Activated T-helper 1 cell treated with Interleukin-2 at 50 U/mL for 16 hours (primary cell): ENCODE data around the gene DEAF1.
"Not testable (repeated sequence)": the region's sequence is repeated elsewhere in the genome, so short reads cannot be mapped to it uniquely, and the experiment has no call there.

Experiments
- DNase-seq: peaks from one replicate; pipeline ENCODE4 v3.0.0-alpha.2; 2020; ENCODE audit warnings: low read depth

DEAF1 gene, protein sequence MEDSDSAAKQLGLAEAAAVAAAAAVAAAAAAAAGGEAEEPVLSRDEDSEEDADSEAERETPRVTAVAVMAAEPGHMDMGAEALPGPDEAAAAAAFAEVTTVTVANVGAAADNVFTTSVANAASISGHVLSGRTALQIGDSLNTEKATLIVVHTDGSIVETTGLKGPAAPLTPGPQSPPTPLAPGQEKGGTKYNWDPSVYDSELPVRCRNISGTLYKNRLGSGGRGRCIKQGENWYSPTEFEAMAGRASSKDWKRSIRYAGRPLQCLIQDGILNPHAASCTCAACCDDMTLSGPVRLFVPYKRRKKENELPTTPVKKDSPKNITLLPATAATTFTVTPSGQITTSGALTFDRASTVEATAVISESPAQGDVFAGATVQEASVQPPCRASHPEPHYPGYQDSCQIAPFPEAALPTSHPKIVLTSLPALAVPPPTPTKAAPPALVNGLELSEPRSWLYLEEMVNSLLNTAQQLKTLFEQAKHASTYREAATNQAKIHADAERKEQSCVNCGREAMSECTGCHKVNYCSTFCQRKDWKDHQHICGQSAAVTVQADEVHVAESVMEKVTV

DNA sequence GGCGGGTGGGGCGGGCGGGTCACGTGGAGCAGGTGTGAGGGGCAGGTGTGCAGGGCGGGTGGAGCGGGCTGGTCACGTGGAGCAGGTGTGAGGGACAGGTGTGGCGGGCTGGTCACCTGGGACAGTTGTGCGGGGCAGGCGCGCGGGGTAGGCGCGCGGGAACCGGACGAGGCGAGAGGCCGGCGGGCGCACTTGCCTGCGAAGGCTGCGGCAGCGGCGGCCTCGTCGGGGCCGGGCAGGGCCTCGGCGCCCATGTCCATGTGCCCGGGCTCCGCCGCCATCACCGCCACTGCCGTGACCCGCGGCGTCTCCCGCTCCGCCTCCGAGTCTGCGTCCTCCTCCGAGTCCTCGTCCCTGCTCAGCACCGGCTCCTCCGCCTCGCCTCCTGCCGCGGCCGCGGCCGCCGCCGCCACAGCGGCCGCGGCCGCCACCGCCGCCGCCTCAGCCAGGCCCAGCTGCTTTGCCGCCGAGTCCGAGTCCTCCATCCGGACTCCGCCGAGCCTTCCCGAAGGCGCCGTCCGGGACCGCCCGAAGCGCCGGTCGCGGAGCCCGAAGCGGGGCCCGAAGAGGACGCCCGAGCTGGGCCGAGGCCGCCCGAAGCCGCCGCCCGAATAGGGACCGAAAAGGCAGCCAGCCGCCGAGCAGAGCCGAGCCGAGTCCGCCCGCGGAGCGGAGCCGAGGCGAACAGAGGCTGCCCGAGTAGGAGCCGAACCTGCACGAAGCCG, at the start of gene DEAF1:
Gene DEAF1, minus strand, starts transcription at position 660 of the 725 bp plus-strand sequence. Its CDS starts 175 bp downstream, at position 485.
- DNase-seq = peak; percentile 99

DNA sequence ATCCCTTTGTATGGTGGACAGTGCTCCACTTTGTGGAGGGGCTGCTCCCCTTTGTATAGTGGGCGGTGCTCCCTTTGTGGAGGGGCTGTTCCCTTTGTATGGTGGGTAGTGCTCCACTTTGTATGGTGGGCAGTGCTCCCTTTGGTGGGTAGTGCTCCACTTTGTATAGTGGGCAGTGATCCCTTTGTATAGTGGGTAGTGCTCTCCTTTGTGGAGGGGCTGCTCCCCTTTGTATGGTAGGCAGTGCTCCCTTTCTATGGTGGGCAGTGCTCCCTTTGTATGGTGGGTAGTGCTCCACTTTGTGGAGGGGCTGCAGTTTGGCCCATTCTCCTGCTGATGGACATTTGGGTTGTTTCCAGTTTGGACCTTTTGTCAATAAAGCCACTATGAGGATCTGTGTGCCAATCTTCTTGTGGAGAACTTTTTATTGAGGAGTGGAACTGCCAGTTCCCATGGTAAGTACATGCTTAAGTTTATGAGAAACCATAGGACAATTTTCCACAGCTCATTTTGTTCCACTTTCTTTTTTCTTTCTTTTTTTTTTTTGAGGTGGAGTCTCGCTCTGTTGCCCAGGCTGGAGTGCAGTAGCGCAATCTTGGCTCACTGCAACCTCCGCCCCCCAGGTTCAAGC, 47.7 kb upstream of the DEAF1 start:
- DNase-seq = no peak

DNA sequence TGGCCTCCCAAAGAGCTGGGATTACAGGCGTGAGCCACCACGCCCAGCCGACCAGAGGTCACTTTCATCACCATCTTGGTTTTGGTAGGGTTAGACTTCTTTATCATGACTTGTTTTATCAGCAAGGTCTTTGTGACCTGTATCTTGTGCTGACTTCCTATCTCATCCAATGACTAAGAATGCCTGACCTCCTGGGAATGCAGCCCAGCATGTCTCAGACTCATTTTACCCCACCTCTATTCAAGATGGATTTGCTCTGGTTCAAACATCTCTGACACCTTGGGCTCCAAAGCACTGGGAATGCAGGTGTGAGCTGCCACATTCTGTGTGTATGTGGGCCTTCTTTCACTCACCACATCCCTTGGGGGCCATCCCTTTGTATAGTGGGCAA, 47.1 kb upstream of the DEAF1 start:
- no peak for DNase-seq

DNA sequence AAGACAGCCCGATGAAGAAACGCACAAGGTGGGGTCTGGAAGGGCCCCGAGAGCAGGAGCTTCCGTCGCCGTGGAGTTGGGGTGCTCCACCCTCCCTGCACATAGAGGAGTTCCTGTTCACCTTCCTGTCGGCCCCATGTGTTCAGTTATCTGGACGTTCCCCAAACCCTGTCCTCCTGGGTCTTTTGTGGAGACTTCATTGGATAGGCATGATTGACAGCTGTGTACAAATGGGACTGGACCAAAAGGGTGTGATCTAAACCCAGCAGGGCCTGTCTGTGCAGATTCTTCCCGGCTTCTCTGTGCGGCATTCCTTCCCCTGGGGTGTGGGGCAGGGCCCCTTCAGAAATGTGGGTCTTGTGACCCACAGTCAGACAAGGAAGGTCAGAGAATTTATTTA, 42.9 kb upstream of the DEAF1 start:
- not testable (repeated sequence) for DNase-seq

DNA sequence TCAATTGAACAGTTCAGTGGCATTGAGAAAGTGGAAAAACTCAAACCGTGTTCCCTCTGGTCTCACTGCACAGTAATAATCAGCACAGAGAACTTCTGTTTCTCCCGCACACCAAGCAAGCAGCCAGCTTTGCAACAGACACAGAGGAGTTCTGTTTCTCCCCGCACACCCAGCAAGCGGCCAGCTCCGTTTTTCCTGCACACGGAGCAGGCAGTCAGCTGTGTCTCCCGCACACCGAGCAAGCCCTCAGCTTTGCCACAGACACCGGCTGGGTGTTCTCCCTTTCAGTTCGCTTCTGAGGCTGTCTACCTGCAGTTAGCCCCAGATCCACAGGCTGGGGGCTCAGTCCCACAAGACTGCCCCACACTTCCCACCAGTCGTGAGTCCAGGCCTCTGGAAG, 42.3 kb upstream of the DEAF1 start:
- no peak for DNase-seq

DNA sequence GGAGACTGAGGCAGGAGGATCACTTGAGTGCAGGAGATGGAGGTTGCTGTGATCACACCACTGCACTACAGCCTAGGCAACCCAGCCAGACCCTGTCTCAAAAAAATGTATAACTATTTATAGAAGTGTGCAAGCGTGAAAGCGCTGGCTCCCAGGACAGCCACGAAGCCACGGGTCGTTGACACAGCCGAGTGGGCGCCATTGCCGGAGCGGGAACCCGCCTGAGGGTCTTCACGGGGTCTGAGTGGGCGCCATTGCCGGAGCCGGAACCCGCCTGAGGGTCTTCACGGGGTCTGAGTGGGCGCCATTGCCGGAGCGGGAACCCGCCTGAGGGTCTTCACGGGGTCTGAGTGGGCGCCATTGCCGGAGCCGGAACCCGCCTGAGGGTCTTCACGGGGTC, 39.5 kb upstream of the DEAF1 start:
- not testable (repeated sequence) for DNase-seq

DNA sequence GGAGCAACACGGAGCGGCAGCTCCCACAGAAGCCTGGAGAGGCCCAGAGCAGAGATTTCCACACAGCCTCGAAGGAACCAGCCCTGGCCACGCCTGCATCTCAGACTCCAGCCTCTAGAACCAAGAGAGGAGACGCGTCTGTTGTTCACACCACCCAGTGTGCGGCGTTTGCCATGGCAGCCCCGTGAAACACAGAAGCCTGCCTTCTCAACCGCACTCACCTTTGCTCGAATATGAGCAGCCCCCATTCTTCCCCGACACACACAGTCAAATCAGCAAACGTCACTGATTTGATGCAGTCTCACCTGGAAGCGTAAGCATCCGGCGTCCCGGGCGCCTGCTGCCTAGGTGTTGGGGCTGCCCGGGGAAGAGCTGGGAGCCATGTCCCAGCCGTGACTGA, 38.0 kb upstream of the DEAF1 start:
- no peak for DNase-seq

DNA sequence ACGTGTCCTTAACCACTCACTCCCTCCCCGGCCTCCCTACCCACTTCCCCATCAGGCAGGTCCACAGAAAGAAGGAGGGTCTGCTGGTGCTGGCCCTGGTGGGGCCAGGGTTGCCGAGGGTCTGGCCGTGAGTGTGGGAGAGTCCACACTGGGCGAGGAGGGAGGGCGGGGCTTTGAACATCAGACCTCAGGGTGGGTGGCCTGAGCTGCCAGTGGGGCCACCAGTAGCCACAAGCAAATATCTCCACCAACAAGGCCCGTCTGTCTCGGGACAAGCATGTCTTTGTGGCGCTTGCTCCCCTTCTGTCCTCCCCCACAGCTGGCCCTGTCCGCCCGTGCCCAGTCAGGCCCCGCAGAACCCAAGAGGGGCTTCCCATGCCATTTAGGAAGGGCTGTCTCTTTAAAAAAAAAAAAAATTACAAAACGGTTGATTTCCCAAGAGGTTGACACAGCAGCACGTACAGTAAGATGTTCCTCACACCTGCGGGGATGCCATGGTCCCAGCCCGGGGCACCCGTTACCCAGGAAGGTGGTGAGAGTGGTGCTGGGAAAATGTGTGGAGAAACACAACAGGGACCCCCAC, 34.6 kb upstream of the DEAF1 start:
- DNase-seq = no peak

DNA sequence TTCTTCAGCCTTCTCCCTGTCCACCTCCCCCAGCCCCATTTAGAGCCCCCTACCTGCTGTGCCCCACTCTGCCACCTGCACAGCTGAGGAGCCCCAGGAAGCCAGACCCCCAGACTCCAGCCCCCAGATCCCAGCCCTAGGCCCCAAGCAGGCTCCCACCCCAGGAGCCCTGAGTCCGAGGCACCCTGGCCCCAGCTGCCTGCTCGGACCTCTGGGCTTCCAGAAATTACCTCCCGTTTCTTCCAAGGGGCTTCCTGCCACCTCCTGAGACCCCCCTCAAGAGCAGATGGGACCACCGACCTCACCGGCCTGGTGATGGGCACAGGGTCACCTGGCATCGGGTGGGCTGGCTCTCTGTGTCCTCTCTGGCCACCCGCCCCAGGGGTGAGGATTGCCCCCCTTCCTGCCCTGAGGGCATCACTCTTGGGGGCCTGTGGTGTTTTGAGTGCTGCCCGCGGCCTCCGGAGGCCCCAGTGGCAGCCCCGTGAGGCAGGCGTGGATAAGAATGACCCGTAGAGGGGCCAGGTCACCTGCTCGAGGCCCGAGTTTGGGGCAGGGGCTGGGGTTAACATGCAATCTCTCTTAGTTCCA, 34.0 kb upstream of the DEAF1 start:
- no peak for DNase-seq

DNA sequence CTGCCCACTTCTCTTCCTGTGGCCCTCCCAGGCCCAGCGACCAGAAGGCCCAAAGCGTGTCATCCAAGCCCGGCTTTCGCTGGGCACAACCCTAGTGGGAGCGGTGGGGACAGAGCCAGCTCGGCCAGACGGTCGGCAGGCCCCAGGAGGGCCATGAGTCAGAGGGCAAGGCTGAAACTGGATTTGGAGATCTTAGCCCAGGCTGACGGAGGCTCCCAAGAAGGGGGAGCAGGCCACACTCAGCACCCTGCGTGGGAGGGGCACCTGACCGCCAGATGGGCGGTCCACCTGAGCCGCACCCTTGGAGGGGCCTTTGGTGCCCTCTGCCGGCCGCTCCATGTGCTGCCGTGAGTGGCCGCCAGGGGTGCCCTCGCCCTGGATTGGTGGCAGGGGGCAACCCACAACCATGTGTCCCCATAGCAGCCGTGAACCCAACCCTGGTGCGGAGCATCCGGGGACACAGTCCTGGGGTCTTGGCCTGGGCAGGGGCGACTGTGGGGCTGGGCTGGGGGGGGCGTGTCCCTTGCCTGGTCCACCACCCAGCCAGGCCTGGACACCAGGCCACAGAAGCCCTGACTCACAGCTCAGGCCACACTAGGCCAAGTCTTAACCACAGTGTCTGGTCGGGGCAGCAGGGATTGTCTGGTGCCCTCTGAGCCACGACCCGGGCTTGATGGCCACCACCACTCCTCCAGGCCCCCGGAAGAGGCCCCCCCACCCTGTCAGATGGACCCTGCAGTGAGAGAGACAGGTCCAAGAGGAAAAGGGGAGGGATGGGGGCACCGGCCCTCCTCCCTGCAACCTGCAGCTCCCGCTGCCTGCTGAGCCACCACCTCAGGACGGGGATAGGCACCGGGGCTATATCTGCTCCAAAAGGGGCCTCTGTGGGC, 33.1 kb upstream of the DEAF1 start:
- peak; percentile 61 for DNase-seq

DNA sequence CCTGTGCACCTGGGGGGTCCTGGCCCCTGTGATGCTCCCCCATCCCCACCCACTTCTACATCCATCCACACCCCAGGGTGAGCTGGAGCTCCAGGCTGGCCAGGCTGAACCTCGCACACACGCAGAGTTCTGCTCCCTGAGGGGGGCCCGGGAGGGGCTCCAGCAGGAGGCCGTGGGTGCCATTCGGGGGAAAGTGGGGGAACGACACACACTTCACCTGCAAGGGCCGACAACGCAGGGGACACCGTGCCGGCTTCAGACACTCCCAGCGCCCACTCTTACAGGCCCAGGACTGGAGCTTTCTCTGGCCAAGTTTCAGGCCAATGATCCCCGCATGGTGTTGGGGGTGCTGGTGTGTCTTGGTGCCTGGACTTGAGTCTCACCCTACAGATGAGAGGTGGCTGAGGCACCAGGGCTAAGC, 32.3 kb upstream of the DEAF1 start:
- DNase-seq = no peak

DNA sequence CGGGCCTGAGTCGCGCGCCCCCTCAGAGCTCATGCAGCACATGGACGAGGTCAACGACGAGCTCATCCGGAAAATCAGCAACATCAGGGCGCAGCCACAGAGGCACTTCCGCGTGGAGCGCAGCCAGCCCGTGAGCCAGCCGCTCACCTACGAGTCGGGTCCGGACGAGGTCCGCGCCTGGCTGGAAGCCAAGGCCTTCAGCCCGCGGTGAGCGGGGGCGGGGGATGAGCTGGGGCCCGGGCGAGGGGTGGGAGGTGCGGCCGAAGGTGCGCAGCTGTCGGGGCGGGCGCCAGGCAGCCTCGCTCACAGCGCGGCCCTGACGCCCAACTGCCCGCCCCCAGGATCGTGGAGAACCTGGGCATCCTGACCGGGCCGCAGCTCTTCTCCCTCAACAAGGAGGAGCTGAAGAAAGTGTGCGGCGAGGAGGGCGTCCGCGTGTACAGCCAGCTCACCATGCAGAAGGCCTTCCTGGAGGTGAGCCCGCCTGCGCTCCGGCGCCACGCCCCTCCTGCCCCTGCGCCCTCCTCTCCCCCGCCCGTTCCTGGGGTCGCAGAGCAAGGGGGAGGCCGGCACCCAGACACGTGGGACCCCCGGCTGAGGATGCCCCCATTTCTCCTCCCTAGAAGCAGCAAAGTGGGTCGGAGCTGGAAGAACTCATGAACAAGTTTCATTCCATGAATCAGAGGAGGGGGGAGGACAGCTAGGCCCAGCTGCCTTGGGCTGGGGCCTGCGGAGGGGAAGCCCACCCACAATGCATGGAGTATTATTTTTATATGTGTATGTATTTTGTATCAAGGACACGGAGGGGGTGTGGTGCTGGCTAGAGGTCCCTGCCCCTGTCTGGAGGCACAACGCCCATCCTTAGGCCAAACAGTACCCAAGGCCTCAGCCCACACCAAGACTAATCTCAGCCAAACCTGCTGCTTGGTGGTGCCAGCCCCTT, 31.5 kb upstream of the DEAF1 start:
- DNase-seq = peak; percentile 34

DNA sequence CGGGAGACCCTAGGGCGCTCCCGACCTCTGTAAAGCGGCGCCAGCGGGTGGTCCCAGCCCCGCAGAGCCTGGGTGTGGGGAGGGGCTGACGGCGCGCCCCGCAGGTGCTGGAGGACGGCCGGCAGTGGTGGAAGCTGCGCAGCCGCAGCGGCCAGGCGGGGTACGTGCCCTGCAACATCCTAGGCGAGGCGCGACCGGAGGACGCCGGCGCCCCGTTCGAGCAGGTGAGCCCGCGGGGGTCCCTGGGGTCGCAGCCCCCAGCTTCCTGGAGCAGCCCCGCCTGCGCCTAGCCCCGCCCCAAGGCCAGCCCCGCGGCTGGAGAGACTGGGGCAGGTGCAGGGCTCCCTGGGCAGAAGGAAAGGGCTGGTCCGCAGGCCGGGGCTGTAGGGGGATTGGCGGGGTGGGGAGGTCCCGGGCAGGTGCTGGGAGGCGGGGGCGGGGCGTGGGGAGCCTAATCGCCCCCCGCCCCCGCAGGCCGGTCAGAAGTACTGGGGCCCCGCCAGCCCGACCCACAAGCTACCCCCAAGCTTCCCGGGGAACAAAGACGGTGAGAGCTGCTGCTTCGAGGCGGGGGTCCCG, 30.7 kb upstream of the DEAF1 start:
- no peak for DNase-seq

DNA sequence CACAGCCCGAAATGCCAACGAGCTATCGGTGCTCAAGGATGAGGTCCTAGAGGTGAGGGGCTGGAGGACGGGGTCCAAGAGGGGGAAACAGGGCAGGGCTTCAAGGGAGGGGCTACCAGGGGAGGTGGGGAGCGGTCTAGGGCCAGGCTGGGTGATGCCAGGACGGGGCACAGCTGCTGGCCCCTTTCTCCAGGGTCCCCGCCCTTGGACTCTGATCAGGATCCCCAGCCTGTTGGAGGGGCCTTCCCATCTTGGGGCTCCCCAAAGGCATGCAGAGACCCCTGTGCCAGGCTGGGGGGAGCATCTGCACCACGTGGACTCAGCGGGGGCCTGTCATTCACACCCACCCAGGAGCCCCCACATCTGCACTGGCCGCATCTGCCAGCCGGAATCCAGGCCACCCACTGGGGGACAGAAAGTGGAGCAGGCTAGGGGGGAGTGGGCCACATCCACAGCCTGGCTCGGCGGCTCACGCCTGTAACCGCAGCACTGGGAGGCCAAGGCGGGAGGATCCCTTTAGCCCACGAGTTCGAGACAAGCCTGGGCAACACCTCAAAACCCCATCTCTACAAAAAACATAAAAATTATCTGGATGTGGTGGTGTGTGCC, 29.9 kb upstream of the DEAF1 start:
- no peak for DNase-seq

DNA sequence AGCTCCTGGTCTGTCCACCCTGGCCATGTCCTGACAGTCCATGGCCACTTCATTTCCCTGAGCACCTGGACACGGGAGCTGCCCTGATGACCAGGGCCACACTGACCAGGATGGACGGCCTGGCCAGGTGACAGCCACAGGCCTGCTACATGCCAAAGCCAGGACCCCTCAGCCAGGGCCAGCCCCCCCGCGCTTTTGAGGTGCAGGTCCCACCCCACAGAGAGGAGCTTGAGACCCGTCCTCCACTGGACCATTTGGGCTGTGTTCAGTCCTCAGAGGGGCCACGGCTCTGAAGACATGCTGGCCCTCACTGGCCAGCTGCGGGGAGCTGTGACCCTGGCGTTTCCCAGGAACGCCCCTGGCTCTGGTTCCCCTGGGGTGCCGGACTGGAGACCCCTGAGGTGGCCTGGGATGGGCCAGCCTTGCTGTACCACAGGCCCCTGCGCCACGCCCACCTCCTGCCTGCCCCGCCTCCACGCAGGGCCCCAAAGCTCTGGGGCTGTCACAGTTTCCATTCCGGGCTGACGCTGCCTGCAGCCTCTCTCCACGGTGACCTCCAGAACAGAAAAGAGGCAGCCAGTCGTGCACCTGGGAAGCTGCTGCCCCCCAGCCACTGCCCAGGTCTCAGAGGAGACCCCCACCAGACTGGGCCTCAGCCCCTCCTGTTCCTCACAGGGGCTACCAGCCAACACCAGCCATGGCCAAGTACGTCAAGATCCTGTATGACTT, 29.2 kb upstream of the DEAF1 start:
- no peak for DNase-seq

DNA sequence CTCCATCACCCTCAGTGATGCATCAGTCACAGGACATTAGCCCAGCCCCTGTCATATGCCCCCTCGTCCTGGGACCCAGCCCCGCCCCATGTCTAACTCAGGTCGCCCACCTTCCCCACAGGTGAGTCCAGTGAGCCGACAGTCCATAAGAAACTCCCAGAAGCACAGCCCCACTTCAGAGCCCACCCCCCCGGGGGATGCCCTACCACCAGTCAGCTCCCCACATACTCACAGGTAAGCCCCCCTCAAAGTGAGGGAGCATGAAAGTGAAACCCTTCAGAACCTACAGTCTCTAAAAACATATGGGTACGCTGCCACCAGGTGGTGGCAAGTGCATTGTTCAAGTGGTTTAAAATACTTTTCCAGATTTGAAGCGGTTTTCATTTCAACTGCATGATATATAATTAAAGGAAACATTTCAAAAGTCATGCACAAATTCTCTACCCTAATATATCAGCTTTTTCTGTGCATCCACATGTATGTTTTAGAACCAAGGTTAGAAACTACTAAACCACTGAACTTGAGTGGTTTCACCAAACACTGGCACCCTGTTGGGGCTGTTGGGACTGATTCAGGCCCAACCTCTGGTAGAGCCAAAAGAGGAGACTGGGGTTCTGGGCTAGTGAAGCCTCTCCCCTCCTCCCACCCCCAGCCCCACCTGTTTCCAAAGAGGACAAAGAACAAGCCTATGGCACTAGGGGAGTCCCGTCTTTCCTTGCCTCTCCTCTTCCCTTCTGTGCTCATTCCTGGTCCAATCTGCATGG, 28.3 kb upstream of the DEAF1 start:
- no peak for DNase-seq

DNA sequence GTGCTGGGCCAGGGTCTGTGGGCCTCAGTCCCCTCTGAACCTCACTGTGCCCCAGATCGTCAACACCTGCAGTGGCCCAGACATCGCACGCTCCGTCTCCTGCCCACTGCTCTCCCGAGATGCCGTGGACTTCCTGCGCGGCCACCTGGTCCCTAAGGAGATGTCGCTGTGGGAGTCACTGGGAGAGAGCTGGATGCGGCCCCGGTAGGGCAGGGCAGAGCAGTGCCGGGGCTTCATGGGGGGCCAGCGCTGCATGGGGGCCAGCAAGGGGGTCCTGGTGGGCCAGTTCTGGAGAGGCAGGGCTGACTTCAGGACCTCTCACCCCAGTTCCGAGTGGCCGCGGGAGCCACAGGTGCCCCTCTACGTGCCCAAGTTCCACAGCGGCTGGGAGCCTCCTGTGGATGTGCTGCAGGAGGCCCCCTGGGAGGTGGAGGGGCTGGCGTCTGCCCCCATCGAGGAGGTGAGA, 27.4 kb upstream of the DEAF1 start:
- DNase-seq = no peak
